NCI-H2227 treated with DMSO at 0.1 percent for 48 hours (cell line): Measurements from ENCODE around the gene KIF5C.

Experiments used
- DNase-seq: peaks from one replicate; lab custom pipeline; 2025; lab: John Stamatoyannopoulos, UW

The KIF5C gene

DNA sequence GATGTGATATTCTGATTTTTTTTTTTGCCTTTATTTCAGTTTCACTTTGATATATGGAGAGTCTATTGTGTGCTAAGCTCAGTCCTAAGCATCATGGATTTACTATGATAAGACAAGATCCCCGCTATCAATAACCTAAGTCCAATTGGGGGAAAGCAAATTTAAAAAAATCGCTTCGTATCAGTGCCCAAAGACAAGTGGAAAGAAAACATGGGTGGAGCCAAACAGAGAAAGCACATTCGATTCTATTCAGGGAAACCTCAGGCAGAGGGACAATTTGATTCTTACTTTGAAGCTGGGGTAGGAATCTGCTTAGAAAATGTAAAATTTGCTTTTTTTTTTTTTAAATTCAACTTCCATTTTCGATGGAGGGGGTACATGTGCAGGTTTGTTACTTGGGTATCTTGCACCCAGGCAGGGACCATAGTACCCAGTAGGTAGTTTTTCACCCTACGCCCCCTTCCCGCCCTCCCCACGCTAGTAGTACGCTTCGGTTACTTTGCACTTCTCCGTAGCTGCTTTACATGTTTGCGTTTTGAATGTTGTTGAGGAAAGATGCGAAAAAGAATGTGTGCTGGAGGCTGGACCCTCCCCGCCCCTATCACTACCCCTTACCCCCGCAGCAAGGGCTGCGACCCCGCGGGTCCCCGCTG is 12.4 kb downstream of the KIF5C start:
- DNase-seq: peak; percentile 55

DNA sequence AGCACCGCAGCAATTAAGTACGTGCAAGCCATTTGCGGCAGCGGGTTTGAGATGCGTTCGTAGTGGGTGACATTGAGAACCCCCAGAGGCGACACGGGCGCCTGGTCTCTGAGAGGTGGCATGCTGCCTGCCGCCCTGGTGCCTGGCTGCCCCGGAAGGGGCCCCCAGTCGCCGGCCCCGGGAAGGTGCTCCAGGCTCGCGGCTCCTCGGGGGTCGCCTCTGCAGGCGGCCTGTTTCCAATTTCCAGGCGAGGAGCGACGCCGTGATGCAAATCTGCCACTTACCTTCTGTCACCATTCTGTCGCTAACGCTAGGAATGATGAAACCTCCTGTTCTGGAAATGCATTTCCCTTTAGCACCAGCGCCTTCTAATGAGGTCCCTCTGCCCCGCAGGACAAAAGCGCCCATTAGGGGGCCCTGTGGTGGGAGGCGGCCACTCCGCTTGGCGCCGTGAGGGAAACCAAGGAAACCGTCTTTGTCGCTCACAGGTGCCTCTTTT is 13.0 kb downstream of the KIF5C start:
- DNase-seq: peak; percentile 48

DNA sequence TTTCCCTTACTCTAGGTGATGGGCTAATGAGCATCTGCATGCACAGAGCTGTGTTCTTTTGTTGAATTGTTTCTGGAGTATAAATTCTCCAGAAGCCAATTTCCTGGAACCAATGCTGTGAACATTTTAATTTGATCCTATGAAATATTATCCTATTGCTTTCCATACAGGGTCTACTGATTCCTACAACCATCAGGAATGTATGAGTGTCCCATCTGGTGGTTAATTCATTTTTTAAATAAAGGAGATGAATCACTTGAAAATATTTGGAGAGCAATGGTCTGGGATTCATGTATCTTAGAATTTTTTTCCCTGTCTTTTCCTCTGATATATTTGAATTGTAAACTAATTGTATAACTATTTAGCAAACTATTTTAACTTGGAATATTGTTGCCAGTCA is 14.0 kb downstream of the KIF5C start:
- no peak for DNase-seq

DNA sequence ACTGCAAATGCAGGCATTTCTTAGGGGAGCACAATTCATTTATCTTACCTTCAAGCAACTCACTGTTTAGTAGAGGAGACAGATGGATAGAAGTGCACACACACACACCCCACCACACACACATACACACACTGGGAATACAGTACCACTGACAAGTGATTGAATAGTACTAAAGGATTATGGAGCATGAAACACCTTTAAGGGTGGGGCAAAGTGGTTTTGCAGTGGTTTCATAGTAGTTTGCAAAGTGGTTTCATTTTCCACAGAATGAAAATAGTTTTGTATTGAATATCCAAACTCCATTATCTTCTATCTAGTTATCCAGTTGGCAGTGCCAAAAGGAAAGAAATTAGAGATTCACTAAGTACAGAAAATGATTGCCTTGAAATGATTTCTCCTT is 18.9 kb downstream of the KIF5C start:
- no peak for DNase-seq

DNA sequence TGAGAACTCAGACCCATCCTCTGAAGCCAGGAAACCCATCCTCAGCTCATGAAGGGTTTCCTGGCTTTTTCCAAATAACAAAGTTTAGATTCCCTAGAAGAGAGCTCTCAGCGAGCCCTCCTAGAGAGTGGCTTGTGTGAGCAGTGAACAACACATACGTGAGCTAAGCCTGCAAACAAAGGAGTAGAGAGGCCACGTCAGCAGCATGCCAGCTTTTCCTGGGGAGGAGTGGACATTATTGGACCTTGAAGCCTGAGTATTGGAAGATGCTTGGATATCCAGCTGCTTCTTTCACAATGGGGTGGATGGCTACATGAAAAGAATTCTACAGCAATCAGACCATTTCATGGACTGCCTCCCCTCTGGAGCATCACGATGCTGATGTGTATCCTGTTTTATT is 21.1 kb downstream of the KIF5C start:
- peak; percentile 44 for DNase-seq

DNA sequence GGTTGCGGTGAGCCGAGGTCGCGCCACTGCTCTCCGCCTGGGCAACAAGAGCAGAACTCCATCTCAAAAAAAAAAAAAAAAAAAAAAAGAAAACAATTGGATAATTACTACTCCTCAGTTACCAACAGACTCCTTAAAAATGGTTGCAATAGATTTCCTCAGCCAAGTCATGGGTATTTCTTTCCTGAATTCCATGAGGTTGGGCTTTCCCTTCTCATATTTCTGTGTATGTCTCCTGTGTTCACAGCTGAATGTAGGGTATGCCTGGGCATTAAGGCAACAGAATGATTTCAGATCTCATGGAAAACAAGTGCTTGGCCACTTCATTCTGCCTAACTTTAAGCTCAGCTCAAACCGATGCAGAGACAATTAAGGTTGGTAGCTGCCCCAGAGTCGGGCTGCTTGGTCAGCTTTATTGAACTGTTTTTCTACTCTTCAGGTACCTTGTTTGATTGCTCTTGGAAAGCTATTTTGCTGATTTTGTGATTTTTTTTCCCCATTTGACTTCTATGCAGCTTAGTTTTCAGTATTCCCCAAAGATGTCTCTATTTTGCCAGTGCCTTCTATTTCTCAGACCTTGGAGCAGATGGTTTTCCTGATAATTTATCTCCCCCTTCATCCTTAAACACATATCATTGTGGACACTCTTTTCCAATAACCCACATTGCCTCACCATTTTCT is 24.8 kb downstream of the KIF5C start:
- DNase-seq: no peak

DNA sequence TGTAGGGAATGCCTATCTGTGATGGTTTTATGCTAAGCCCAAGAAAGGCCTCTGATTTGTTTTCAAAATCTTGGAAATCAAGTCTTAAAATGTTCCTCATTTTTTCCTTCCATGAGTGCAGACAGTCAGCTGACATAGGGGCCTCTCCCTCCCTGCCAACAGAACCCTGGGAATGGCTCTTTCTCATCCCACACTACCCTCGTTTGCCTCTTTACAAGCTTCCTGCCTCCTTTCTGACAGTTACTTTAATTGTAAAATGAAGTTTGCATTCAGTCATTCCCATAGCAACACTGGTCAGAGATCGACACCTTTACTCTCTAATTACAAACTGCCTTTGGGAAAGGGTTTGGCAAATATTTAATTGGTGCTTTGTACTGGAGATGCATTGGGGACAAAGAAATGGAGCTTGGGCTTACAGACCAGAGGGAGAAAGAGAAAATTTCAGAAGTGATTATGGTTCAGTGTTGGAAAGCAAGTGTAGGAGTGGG is 25.4 kb downstream of the KIF5C start:
- peak; percentile 51 for DNase-seq

DNA sequence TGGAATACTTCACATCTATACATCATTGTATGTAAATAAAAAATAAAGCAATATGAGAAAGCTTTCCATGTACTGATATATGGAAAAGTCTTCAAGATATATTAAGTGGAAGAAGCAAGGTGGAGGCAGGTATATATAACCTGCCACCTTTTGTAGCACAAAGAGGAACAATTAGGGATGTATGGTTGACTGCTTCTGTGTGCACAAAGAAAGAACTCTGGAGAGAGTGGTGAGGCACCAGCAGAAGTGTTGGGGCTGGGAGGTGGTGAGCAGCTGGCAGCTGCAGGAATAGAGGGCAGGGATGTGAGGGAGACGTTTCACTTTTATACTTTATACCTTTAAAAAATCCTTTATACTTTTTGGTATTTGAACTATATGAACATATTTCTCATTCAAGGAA is 26.1 kb downstream of the KIF5C start:
- DNase-seq: no peak

DNA sequence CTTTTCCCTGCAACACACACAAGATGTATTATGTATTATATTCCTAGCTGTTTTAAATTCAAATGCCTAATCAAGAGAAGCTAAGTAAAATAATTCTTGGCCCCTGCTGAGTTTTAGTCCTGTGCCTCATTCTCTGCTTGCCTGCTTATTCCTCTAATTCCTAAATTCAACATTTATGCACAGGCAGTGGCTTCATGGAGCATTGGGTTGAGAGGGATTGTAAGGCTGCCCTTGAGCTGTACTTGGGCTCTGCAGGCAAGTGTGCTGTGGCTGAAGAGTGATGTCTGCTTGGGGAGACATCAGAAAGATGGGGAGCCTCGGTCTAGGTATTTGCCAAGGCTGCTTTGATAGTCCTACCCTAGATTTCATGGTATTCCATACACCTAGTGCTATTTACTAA is 27.8 kb downstream of the KIF5C start:
- no peak for DNase-seq

DNA sequence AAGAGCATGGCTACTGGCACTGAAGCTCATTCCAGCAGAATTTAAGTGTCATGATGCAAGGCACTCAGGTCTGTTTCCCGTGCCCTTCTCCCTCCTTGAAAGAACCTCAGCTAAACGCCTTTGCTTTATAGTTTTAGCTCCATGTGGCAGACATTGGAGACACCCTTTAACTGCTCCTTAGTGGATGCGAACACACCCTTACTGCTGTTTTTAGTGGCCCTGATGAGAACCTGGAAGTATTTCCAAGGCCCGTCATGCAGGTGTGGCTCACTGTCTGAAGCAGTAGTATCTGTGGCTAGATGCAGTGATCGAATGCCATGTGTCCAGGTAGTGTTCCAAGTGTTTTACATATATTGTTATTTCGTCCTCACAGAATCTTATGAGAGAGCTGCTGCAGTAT is 28.3 kb downstream of the KIF5C start:
- DNase-seq: no peak

DNA sequence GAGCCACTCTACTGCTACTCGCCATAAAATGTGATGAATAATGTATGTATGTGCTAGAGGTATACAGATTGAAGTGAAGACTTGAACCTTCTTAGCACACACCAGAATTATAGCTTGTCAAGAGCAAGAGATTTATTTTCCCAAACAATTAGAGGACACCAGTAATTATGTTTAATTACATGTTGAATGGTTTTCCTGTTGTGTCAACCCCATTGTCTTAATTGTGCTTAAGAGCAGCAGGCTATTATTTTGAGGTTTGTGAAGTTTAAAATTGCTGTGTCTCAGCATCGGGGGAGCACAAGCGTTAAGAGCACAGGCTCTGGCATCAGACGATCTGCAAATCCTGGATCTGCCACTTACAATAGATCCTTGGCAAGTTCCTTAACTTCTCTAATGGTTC is 29.0 kb downstream of the KIF5C start:
- DNase-seq: peak; percentile 83

DNA sequence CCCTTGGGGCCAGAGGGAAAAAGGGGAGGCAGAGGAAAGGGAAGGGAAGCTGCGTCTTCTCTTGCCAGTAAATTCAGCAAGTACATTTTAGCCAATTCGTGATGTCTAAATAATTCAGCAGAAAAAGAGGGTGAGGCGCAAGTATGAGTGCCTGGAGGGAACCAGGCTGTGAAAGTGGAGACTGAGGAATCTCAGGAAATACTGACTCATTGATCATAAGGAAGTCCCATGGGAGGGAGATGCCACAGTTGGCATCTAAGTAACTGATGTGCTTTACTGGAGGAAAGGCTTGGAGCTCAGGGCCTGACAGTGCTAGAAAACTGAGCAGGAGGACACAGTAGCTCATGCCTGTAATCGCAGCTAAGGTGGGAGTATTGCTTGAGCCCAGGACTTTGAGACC is 31.1 kb downstream of the KIF5C start:
- DNase-seq: no peak

DNA sequence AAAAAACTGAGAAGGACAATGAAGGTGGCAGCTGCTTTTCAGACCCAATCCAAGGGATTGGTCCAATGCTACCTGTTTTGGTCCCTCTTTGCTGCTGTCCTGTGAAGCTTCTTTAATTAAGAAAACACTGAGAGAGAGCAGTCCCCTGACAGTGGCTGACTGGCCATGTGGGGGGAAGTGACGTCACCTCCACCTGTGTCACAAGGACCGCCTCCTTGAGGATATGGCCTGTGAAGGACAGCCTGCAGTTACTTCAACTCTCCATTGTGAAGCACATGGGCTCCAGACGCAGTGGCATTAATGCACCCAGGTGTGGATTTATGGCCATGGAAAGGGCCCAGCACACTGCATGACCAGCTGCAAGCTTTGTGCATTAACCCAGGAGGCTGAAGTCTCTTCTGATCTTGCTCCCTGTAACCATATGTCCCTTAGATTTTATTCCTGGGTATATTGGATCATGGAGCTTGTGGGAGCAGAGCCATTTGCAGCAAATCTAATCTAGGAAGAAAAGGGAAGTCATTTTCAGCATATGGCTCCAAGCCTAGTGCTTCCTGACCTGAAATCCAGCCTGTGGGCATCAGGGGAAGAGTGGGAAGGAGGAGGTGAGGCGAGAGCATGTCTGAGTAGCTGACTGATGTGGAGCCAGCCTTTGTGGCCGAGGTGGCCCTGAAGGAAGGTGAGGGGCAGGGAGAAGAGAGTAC is 32.2 kb downstream of the KIF5C start:
- no peak for DNase-seq

DNA sequence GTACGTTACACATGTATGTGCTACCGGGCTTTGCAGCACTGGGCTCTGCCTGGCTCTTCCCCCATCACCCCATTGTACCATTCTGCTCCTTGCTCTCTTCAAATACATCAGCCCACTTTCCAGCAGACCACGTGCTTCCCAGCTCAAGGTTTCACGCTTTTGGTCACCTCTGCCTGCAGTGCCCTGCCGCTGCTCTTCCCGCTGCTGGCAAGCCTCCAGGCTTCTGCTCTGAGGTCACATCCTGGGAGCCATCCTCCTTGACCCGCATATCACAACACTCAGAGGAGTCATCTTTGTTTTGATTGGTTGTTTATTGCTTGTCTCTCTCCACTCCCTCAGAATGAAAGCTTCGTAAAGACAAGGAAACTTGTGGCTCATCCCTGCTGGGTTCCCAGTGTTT is 34.1 kb downstream of the KIF5C start:
- DNase-seq: peak; percentile 32

DNA sequence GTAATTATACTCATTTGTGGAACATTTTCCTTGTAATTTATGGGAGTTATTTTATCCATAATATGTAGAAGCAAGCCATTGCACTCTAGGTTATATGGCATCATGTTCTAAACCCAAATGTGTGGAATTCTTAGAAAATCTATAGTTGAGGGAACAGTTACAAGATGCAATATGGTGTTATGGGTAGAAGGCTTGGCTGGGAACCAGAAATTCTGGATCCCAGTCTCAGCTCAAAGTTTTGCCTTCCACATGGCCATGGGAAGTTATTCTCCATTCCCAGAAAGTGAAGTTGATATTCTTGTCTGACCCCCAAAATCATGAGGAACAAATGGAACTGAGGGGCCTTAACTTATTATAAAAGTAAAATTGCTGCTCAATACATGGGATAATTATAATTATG is 38.0 kb downstream of the KIF5C start:
- no peak for DNase-seq

DNA sequence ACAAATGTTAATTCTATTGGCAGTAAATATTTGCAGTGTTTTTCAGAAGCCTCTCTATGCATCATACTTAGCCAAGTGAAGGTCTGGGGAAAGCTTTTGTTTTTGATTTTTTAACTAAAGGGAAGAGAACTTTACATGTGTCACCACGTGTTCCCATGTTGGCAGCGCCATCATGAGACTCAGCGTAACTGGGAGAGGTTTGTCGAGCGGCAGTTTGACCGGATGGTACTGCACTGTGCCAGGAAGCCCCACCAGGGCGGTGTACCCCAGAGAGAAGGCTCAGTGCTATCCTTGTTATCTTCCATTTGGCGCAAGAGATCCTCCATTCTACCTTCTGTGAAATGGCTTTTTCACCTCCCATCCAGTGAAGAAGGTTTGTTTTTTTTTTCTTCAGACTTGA is 38.5 kb downstream of the KIF5C start:
- DNase-seq: no peak

DNA sequence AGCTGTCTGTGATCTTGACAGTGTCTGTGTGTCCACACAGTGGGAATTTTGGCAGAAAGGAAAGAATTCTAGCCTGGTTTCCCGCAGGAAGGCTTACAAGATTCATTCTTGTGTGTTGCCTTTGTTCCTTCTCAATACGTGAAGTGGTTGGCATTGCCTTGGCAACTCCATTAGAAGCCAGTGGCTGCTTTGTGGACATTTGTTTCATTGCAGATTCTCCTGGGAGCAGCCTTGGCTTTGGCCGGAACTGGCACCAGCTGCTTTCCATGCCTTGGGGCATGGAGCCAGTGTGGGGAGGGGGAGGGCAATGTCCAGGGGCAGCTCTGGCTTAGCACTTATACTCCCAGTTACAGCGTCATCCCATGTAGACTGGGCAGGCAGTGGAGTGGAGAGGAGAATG is 39.4 kb downstream of the KIF5C start:
- no peak for DNase-seq

DNA sequence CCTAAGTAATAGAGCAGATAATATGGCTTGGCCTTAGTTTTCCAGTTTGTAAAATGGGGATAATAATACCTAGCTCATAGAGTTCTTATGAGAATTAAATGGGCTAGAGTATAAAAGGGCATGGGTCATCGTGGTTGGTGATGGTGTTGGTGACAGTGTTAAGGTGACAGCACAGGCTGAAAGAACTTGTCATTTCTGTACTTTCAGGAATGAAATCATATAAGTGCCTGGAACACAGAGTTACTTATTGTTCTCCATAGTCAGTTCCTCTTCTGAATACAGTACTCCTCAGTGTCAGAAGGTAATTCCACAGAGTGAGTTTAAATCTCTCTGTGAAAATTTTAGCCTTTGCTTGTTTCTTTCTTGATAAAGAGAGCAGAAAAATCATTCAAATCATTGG is 42.4 kb downstream of the KIF5C start:
- no peak for DNase-seq

DNA sequence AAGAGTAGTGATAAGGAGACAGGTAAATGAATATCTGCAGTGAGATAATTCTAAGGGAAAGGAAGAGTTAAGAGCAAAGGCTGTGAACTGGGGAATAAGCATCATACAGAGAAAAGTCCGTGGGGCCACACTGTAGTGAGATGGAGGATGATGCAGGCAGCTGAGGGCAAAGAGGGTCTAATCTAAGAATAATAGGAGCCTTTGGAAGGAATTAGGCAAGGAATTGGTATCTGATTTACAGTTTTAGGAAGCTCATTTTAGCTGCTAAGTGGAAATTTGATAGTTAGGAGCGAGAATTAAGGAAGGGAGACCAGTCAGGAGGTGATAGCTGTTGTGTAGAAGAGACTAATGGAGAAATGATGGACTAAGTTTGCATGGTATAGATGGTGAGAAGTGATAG is 43.5 kb downstream of the KIF5C start:
- DNase-seq: no peak

DNA sequence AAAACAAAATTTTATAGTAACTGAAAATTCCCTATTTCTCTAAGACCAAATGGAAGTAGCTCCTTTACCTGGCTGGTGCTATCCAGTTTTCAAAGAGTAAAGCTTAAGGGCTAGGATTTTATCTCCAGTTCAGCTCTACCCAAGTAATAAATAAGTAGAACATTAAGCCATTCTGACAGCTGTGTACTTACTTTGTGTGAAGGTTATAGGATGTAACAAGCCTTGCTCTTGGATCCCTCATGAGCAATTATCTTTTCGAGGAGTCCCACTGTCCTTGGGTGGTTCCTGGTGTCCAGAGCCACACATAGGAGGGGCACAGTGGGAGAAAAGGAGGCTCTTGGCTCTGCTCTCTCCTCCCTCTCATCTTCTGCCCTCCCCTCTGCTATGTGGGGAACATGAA is 45.5 kb downstream of the KIF5C start:
- DNase-seq: no peak

DNA sequence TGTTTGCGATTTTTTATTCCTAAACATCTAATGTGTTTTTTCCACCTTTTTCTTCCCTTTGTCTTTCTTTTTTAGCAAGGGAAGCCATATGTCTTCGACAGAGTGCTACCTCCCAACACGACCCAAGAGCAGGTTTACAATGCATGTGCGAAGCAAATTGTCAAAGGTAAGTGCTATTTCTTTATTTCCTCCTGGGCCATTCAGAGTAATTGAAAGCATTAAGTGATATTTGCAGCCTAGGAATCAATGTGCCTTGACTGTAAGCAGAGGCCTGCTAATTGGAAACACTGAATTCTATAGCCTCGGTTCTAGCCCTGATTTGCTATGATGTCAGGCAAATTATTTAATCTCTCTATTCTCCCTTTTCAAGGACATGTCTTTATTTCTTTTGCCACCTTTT is 47.0 kb downstream of the KIF5C start:
- no peak for DNase-seq

DNA sequence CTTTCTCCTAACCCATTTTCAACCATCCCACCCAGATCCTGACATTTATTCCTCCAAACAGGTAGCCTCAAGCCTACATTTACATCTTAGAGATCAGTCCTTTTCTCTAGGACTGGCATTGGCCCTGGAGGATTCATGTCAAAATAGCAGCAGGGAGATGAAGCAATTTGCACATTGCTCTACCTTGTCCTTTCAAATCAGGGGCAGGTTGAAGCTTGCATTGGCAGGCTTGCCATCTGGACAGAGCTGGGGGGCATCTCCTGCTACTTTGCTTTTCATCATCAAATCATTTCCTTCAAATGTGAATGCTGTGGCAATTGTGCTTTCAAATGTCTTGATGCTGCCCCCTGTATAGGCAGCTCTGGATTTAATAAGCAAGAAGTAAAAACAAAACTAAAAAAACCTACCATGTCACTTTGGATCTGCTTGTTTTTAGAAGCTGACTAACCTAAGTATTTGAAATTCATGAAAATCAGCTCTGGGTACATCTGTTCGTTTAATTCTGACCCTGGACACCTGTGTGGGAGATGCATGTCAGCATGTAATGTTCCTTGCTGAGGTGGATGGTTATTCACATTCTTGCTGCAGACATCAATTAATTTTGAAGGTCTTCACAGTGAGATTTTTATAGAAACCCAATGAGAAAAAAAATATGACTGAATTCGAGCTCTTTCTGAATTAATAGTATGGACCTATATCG is 47.9 kb downstream of the KIF5C start:
- DNase-seq: no peak
